ENCODE measurements around the gene SLC35E1.

DNA sequence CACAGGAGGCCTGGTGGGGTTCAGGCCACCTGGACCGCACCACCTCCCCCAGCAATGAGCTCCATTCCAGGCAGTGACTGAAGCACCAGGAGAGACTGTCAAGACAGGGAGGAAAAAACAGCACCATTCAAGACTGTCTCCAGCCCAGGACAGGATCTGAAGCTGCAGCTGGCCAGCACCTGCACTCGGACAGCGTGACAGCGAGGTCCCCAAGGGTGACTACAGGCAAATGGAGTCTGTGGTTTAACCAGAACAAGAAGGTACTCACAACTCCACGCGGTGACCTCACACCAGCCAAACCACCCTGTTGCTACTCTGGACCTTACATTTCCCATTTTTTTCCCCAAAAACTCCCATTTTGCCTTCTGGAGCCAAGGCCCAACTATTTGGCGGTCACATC, 46.0 kb upstream of the SLC35E1 start:
- TF ChIP-seq, protein P1, sequence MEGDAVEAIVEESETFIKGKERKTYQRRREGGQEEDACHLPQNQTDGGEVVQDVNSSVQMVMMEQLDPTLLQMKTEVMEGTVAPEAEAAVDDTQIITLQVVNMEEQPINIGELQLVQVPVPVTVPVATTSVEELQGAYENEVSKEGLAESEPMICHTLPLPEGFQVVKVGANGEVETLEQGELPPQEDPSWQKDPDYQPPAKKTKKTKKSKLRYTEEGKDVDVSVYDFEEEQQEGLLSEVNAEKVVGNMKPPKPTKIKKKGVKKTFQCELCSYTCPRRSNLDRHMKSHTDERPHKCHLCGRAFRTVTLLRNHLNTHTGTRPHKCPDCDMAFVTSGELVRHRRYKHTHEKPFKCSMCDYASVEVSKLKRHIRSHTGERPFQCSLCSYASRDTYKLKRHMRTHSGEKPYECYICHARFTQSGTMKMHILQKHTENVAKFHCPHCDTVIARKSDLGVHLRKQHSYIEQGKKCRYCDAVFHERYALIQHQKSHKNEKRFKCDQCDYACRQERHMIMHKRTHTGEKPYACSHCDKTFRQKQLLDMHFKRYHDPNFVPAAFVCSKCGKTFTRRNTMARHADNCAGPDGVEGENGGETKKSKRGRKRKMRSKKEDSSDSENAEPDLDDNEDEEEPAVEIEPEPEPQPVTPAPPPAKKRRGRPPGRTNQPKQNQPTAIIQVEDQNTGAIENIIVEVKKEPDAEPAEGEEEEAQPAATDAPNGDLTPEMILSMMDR (IDR thresholded peaks at IDR 0.05; ENCODE audit: low read depth, low read length) = no peak
- TF ChIP-seq EZH2phosphoT487 (IDR thresholded peaks at IDR 0.05; ENCODE audit: low read depth) = no peak

Measured in OCI-LY3 (cell line).